HG03342 (cell line): ENCODE data around the gene UCN.

Experiments
- ATAC-seq: cut with Tn5 transposase; IDR thresholded peaks from one replicate; pipeline ENCODE4 v1.9.1; 2021; ENCODE audit warnings: mild to moderate bottlenecking, moderate library complexity; ENCODE audit not compliant: unreplicated experiment

Gene UCN

DNA sequence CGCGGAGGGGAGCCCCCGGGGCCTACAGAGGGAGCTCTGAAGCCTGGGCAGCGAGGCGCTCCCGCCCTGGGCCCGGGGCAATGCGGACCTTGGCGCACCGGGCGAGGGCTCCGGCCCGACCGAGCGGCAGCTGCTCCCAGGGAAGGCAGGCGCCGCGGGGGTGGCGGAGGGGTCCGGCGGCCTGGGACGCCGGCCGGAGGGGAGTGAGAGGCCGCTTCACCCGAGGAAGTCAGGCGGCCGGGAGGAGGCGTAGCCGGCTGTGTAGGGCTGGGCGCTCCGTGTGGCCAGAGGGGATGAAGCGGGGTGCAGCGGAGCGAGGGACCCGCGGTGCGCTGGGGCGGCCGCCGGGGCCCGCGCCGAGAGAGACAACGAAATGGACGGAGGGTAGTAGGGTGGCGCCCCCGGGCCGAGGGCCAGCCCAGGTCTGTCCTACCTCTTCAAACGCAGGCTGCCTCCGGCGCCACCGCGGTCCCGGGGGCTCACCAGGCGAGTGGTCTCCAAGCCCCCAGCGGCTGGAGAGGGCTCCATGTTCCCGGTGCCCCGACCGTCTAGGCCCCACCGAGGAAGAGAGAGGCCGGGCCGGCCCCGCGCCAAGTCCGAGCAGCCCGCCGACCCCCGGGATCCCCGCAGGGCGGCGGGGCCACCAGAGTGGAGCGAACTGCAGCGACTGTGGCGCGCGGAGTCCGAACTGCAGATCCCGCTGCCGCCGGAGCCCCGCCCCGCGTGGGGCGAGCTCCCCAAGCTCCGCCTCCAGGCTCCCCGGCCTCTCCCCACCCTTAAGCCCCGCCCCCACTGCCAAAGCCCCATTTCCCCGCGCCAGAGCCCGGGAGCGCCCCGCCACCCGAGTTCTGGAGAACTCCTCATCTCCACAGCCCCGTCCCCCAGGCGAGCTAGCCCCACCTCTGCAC is 45.6 kb downstream of the UCN start, which contains the start of gene SLC30A3:
Gene SLC30A3, minus strand, starts transcription at position 669 of the 908 bp plus-strand sequence. Its CDS starts 141 bp downstream, at position 528.
- no peak for ATAC-seq

DNA sequence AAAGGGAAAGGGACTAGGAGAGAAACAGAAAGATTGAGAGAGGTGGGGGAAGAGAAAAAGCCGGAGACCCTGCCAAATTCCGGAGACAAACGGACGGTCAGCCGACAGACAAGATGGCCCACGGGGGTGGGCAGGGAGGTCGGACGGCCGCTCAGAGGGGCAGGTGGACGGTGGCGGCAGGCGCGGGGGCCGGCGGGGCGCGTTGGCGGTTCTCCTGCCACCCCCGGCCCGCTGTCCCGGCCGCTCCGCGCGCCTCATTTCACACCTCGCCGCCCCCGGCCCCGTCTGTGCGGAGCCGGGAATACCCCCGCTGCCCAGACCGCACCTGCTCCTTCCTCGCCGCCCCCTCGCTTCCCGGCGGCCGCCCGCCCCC is 46.3 kb downstream of the UCN start:
- ATAC-seq, result no peak

DNA sequence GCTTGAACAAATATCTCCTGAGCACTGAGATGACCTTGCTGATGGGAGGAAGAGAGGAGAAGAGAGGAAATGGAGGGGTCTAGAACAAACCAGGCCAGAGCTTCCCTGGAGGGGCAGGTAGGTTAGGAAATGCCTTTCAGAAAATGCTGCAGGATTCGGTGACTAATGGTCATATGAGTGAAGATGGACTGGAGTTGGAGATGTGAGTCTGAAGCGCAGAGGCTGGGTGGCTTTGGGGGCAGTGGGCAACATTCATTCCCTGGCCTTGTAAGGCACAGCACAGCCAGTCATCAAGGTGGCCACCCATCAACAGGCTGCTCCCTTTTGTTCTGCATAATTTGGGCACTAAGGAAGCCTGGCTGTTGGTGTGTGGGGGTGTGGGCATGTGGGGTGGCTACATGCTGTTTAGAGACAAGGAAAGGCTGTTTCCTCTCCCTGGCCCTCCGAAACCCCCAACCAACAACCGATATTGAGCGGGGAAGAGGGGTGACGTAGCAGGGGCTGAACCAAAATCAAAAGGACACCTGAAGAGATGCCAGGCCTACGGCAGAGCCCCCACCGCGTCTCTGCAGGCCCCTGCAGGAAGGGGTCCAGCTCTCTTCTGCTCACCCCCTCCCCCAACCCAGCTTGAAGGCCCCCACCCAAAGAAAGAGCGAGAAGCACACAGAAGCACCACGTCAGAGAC is 46.9 kb downstream of the UCN start:
- no peak for ATAC-seq

DNA sequence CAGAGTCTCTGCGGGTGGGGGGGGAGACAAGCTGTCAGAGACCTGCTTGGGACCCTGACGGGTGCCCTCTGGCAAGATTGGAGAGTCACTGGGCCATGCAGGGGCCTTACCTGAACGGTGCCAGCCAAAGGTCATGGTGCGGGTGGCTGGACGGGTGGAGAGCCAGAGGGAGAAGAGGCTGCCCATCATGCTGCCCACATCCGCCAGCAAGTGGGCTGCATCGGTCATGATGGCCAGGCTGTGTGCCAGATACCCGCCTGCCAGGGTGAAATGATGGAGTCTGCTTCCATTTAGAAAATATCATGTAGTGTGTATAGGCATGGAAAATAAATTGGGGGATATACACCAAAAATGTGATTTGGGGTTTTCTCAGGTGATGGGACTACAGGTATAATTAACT is 50.2 kb downstream of the UCN start:
- ATAC-seq, result no peak
